Suprapubic skin (tissue), 4 donors: ENCODE results near the gene OR10D3.

Experiments
- EP300 ChIP-seq: sonication (generic); formaldehyde crosslinking; IDR thresholded peaks from one replicate; pipeline ENCODE4 v1.6.1; 2017; ENCODE audit warnings: antibody characterized with exemption
- POLR2A ChIP-seq, 2 donors: fragments of 450-650 bp; IDR thresholded peaks; one replicate each; pipeline ENCODE4 v1.6.1; 2017; ENCODE audit warnings: antibody characterized with exemption in 2 of 2, mild to moderate bottlenecking in 2 of 2, moderate library complexity in 2 of 2
- POLR2AphosphoS5 ChIP-seq, 3 donors: sonication (generic); formaldehyde crosslinking; IDR thresholded peaks; one replicate each; pipeline ENCODE4 v1.6.1; 2017; ENCODE audit warnings: antibody characterized with exemption in 3 of 3
- TF ChIP-seq, protein P1 (sequence below), 2 donors: fragments of 200-600 bp in 1 of 2; fragments of 450-650 bp in 1 of 2; sonication (generic) in 1 of 2; IDR thresholded peaks; one replicate each; pipeline ENCODE4 v1.5.1; 2016 to 2019; ENCODE audit warnings: antibody characterized with exemption in 2 of 2, mild to moderate bottlenecking in 1 of 2, moderate library complexity in 1 of 2

DNA sequence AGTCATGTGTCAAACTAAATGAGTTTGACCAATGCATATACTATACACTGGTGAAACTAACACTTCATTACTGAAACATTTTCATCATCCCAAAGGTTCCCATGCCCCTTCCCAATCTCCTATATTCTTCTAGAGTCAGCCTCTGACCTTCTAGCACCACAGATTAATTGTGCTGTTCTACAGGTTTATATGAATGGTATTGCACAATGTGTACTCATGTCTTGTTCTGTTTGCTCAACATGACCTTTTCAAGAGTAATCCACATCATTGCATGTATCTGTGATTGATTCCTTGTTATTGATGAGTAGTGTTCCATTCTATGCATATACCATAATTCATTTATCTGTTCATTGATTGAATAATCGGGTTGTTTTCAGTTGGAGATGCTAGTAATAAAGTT is 50.2 kb downstream of the OR10D3 start:
- TF ChIP-seq, protein P1, sequence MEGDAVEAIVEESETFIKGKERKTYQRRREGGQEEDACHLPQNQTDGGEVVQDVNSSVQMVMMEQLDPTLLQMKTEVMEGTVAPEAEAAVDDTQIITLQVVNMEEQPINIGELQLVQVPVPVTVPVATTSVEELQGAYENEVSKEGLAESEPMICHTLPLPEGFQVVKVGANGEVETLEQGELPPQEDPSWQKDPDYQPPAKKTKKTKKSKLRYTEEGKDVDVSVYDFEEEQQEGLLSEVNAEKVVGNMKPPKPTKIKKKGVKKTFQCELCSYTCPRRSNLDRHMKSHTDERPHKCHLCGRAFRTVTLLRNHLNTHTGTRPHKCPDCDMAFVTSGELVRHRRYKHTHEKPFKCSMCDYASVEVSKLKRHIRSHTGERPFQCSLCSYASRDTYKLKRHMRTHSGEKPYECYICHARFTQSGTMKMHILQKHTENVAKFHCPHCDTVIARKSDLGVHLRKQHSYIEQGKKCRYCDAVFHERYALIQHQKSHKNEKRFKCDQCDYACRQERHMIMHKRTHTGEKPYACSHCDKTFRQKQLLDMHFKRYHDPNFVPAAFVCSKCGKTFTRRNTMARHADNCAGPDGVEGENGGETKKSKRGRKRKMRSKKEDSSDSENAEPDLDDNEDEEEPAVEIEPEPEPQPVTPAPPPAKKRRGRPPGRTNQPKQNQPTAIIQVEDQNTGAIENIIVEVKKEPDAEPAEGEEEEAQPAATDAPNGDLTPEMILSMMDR (IDR thresholded peaks at IDR 0.05): no peak
- TF ChIP-seq POLR2AphosphoS5 (IDR thresholded peaks at IDR 0.05): no peak
- TF ChIP-seq EP300: no peak
- TF ChIP-seq POLR2A (IDR thresholded peaks at IDR 0.05): no peak
